ENCODE results near the gene CTSA.
"Not testable (repeated sequence)": the region's sequence is repeated elsewhere in the genome, so short reads cannot be mapped to it uniquely, and the experiment has no call there.

The CTSA gene

DNA sequence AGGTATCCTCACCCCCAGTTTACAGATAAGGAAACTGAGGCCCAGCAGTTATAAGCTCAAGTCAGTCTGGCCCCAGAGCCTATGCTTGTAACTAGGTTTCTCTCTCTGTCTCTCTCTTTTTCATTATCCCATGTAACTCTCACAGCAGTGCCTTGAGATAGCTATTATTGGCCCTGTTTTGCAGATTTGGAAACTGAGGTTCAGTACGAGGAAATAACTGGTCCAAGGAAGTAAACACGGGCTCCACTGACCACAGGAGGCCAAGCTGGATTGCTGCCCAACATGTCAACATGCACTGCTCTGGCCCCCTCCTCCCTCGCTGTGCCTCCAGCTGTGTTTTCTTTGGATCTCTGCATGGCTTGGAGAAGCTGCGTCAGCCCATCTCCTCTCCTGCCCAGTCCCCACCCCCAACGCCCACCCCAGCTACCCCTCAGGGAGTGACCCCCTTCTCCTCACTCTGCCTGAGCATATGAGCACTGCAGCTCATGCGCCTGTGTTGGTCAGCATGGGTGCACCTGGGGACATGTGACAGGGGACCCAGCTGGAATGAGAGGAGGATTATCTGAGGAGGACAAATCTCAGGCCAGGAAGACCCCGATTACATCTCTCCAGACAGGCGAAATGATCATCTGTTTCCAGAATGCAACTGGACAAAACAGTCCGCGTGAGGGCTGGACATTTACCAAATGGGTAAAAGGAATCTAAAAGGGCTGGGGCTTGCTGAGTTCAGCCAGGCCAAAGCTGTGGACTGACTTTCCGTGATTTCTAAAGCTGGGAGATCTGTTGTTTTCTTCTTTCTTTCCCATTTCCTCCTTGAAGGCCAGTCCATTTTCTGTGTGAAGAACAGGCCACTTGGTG is 28.6 kb downstream of the CTSA start:
- DNase-seq: peak; percentile 55

DNA sequence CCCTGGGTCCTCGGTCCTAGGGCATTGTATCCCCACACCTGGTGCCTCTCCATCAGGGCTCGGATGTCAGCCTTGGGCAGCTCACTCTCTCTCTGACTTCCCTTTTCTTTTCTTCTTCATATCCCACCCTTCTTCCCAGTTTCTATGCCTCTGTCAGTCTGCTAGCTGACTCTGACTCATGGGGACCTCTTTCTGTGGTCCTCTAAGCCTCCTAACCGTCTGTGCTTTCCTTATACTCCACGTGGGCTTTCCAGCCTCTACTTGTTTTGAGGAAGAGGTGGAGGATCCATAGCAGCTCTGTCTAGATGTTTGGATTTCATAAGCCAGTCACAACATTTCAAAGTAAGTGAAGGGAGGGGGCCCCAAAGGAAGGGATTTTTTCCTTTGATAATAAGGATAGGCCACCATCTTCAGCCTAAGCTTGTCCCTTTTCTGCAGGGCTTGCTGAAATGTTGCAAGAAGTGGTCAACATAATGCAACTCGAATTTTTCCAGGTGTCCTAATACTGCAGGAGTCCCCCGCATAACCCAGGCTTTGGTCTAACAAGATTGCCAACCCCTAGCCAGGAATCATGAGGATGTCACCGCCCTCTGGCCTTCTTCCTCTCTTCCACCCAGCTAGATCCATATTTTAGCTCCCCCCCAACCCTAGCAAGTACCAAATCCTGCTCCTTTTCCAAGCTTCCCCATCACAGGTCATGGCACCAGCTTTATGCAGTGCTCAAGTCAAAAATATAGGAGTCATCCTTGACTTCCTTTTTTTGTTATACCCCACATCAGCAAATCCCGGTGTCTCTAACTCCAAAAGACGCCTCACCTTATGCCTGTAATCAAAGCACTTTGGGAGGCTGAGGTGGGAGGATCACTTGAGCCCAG is 29.6 kb downstream of the CTSA start:
- DNase-seq: no peak

DNA sequence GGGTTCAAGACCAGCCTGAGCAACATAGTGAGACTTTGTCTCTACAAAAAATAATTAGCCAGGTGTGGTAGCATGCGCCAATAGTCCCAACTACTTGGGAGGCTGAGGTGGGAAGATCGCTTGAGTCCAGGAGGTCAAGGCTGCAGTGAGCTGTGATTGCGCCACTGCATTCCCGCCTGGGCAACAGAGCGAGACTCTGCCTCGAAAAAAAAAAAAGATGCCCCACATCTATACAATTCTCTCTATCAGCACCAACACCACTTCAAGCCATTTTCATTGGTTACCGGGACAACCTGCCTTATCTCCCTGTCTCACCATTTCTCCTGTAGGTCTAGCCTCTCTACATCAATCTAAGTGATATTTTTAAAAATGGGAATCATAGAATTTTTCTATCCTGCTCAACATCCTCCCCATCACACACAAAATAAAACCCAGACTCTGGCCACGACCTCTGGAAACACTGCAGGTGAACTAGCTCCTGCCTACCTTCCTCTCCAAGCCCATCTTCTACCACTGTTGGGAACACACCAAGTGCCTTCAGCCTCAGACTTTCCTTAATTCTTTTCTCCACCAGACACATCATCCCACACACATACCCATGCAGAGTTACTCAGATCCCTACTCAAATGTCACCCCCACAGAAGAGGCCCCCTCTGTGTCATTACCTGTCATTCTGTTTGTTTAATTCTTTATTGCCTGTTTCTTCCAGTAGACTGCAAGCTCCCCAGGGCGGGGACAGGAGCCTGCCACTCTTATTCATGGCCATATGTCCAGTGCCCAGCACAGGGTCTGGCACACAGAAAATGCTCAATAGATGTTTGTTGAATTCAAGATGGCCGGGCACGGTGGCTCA is 30.4 kb downstream of the CTSA start:
- DNase-seq: no peak

DNA sequence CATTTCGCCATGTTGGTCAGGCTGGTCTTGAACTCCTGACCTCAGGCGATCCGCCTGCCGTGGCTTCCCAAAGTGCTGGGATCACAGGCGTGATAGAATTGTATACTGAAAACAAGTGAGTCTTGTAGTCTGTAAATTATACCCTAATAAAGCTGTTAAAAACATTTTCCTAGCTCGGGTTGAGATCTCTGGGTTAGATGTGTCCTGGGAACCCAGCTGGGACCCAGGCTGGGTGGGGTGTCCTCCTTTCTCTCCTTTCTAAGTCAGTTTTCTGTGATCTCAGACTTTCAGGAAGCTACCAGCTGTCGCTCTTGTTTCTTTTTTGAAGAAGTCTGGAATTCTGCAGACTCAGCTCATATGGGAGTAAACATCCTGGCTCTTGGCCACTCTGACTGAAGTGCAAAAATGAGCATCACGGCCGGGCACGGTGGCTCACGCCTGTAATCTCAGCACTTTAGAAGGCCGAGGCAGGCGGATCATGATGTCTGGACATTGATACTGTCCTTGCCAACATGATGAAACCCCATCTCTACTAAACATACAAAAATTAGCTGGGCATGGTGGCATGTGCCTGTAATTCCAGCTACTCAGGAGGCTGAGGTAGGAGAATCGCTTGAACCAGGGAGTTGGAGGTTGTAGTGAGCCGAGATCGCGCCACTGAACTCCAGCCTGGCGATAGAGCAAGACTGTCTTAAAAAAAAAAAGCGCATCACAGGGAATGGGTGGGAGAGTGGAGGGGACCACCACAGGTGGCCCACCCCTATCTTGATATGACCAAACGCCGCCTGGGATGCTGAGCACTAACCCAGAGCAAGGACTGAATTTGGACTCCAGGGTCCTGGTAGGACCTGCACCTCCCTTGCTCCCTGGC is 33.5 kb downstream of the CTSA start:
- DNase-seq: no peak

DNA sequence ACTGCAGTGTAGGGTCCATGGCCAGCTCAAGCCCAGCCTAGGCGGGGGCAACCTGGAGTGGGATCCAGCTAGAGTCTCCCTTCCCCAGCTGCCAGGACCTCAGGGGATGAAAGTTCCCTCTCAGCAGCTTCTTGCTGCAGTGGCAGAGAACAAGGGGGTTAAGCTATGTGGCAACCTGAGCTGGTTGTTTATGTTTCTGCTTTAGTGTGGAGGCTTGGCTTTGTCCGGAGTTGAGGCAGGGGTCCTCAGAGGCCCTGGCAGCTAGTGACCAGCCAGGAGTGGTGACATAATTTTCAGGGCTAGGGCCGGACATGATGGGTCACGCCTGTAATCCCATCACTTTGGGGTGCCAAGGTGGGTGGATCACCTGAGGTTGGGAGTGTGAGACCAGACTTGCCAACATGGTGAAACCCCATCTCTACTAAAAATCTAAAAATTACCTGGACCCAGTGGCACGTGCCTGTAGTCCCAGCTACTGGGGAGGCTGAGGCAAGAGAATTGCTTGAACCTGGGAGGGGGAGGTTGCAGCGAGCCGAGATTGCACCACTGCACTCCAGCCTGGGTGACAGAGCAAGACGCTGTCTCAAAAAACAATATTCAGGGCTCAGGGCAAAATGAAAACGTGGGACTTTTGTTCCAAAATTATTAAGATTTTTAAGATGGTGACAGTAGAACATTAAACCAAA is 34.8 kb downstream of the CTSA start:
- no peak for DNase-seq

DNA sequence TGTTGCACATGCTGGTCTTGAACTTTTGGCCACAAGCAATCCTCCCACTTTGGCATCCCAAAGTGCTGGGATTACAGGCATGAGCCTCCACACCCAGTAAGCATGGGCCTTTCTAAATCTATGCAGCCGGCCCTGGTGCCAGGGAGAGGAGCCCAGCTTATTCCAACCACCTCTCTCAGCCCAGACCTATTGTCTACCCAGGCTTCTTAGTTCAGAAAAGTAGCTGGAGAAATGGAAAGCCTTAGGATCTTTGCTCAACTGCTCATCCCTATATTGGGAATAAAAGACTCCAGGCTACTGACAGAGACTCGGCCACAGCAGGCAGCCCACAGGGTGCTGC is 35.6 kb downstream of the CTSA start:
- DNase-seq: no peak

GRCh38 chr20:45927071-45927878 is 36.1 kb downstream of the CTSA start:
- no peak for DNase-seq

DNA sequence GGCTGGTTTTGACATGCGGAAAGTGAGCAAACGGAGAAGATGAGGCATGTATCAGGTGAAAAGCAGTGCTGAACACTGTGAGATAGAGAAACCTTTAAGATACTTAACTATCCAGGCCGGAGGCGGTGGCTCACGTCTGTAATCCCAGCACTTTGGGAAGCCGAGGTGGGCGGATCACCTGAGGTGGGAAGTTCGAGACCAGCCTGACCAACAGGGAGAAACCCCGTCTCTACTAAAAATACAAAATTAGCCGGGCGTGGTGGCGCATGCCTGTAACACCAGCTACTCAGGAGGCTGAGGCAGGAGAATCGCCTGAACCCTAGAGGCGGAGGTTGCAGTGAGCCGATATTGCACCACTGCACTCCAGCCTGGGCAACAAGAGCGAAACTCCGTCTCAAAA is 40.5 kb downstream of the CTSA start:
- not testable (repeated sequence) for DNase-seq

DNA sequence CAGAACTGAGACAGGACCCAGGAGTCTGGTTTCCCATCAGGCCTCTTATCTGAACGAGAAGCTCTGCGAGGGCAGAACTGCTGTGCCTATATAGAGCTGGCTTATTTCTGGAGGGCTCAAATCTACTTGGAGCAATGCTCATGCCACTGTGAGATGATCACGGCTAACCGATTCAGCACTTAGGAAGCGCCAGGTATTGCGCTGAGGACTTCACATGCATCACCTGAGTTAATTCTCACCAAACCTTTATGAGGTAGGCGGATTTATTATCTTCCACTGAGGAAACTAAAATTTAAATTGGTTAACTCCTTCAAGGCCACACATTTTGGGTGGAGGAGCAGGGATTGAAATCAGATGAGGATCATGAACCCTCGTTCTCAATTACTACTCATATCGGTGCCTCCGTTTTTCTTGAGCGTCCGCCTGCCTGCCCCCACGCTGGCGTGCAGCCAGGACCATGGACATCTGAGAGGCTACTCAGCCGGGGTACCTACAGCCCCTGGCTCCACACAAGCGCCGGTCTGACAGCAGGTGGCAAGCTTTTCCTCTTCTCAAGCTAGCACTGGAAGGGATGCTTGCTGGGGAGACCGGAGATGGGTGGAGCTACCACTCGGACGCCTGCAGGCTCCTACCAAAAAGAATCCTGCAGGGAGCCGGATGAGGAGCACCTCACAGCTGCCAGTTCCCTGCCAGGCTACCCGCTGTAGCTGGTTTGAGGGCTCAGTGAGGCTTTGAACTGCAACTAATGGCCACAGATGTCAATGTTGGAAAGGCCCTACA is 42.3 kb downstream of the CTSA start:
- DNase-seq: peak; percentile 99

- peak; percentile 86 for DNase-seq
Measured at GRCh38 chr20:45934046-45934585, 43.0 kb downstream of the CTSA start.

DNA sequence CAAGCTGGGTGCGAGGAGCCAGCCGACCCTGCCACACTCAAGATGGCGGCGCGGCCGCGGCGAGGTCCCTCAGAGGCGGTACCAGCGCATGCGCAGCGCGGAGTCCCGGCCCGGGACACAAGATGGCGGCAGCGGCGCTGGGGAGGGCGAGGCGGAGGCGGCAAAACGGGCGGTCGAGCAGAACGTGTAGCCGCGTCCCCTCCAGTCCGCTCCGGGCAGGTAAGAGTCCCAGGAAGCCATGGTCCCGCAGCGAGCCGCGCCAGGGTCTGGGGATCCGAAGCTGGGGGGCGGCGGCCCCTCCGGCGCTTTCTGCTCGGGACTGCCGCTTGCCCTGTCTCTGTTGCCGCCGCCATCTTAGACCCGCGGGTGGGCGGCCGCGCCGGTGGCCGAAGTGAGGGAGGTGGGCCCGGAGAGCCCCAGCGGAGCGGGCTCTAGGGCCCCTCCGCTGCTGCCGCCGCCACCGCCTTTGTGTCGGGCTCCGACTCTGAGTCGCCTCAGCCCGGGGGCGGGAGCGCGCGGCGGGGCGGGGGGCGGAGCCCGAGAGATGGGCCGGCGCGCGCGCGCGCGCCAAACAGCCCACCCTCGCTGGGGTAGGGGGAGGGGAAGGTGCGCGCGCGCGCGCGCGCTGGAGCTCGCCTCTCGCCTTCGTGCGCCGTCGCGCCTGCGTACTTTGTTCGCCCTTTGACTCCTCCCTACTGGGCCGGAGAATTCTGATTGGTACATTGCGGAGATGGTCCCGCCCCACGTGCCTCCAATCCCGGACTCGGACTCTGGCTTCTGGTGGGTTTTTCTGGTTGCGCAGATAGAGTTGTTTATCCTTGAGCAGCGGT is 43.7 kb downstream of the CTSA start, which contains the start of gene PCIF1:
TSS of gene PCIF1 (plus strand) at position 98 of the 830 bp plus-strand sequence. CDS start 4,317 bp downstream, outside the sequence.
- peak; percentile 98 for DNase-seq

- DNase-seq: peak; percentile 38
Measured at GRCh38 chr20:45935416-45936046, 44.4 kb downstream of the CTSA start.

DNA sequence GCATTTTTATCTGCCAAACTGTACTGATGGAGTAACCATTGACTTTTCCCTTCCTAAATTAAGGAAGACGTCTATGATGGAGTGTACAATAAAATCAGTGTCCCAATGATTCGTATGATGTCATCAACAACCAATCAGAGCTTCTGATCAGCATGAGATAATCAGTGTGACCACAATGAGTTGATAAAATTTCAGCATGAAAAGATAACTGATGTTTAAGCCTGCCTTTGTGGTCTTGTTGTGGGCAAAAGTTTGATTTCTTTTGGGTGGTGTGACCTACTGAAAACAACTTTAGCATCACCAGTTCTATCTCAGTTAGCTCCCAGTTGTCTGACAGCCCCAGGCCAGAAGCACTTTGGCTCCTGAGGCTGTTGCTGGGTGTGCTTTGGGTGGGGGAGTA is 46.6 kb downstream of the CTSA start:
- DNase-seq: no peak

- no peak for DNase-seq
Measured at GRCh38 chr20:45938727-45939438, 47.7 kb downstream of the CTSA start.

- DNase-seq: no peak
Measured at GRCh38 chr20:45940053-45940452, 48.9 kb downstream of the CTSA start.

DNA sequence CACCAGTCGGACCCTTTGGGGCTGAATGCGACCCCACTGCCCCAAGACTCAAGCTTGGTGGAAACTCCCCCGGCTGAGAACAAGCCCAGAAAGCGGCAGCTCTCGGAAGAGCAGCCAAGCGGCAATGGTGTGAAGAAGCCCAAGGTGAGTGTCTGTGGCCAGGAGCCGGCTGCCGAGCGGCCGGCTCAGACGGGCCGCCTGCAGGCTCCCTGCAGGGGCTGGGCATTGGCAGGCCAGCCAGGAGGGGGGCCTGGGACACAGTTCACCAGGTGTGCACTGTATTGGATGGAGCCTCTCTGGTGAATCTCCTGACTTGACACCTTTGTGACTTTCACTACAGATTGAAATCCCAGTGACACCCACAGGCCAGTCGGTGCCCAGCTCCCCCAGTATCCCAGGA is 49.3 kb downstream of the CTSA start:
- DNase-seq: no peak

DNA sequence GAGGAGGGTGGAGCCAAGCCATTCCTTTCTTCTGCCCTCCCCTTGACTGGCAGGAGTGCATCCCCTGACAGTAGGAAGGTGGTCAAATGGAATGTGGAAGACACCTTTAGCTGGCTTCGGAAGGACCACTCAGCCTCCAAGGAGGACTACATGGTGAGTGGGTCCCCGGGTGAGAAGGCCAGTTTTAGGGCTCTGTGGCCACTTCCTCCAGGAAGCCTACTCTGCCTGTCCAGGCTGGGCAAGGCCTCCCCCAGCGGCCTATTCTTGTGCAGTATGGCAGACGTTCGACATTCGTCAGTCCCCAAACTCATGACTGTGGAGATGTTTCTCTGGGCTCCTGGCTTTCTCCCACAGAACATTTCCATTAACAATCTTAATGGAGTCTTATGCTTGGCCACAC is 52.5 kb downstream of the CTSA start:
- DNase-seq: no peak

Data from NCI-H146 (cell line).